CD4-positive, alpha-beta T cell treated with Interleukin-4 for 1 hour (primary cell): ENCODE results near the gene MAP2K5.
"Not testable (repeated sequence)": the region's sequence is repeated elsewhere in the genome, so short reads cannot be mapped to it uniquely, and the experiment has no call there.

Experiments used
- DNase-seq, 2 donors: peaks; one replicate each; pipeline ENCODE4 v3.0.0-alpha.2; 2020 to 2022

Gene MAP2K5

DNA sequence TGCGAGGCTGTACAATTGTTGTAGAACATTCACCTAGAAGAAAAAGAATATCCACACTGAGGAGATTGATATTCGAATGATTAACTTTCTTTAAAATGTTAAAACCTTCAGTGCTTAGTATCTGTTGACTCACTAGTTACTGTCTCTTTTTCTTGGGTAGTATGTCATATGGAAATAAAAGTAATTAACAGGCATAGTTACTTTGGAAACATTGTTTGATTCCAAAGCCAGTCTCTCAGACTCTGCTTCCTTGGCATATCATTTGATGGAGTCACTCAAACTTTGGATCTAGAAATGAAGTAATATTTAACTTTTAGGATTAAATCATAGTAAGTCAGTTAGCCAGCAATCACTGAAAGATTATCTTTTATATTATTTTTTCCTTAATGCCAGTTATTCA lies 63.4 kb downstream of the MAP2K5 start:
- DNase-seq: no peak

DNA sequence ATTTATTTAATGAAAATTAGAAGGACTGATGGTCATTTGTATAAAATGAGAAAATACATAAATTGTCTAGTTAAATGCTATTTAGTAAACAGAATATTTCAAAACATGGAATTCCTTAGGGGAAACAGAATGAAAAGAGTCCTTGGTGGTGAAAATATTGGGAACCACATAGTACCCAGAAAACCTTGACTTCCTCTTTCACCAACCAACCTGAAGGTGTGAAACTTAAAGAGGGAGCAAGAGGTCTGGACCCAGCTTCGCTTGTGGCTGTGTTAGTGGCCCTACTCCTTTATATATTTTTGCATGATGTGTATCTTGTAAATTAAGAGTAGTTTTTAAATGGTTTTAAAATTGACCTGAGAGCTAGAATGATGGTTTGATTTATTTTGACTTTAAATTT lies 64.2 kb downstream of the MAP2K5 start:
- DNase-seq: no peak

DNA sequence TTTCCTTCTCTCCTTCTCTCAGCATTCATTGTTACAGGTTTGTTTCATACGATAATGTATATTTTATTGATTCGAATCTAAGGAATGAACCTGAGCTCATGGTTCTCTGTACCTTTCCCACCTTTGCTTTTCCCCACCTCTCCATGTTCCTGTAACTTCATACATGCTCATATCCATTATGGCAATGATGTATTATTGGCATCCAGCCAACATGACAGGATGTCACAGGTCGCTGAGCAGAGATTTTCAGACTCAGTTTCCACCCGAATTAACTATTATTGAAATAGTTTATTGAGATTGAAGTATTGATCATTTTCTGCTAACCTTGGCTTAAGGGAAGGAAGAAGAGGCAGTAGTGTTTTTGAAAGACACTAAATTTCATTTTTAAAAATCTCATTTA lies 64.8 kb downstream of the MAP2K5 start:
- DNase-seq: no peak

DNA sequence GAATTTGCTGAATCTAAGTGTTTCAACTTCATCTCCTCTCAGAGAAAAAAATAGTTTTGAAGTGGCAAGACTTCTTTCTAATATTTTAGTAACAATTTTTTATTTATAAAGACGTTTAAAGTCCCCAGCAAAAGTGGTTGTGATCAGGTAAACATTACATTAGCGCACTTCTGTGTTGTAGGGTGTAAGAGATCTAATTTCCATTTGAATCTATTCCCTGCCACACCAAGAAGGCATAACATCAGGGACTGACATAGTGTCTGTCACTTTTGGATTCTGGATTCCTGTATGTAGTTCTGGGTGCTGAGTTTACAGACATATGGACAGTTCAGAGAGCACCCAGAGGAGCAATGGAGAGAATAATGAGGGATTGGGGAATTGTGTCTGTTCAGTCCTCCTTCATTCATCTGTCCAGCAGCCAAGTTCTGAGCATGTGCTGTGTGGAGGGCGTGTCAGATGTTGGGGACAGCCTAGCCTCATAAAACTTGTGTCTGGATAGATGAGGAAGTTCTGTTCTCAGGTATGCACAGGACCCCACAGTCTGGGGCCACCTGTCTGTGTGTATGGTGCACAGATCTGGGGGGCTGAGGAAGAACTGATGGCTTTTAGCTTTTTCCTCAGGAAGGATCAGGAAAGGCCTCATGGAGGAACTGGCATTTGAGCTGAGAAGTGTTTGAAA lies 65.6 kb downstream of the MAP2K5 start:
- no peak for DNase-seq

DNA sequence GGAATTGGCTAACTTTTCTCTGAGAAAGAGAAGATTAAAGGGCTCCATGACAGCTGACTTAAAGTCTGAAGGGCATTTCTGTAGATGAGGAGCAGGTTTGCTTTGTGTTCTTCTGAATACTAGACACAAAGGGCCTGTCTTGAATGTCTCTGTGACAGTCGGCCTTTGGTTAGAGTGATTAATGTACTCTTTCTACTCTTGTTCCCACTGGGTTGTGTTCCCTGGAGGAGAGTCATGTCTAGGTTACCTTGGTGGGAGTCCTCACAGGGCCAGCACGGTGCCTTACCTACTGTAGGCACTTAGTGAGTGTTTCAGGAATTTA lies 66.1 kb downstream of the MAP2K5 start:
- no peak for DNase-seq

- DNase-seq: no peak
These were observed 69.2 kb downstream of the MAP2K5 start for GRCh38 chr15:67611370-67612369.

DNA sequence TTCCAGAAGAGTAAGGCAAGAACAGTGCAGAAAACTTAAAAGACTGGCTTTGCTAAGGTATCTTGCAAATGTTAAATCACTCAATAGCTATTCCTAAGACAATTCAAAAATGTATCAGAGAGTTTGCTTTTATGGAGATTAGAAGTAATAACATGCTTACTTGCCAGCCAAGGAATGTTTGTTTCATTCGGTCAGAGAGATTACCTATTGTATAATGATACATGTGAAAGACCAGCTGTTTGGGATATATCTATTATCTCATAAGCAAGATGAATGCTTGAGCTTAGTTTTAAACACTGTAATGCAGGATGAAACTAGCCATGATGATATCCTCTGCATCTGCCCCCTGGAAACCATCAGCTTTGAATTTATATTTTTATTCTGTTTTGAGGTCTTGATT lies 70.7 kb downstream of the MAP2K5 start:
- DNase-seq: no peak

GRCh38 chr15:67613708-67614107 lies 71.2 kb downstream of the MAP2K5 start:
- DNase-seq: no peak

DNA sequence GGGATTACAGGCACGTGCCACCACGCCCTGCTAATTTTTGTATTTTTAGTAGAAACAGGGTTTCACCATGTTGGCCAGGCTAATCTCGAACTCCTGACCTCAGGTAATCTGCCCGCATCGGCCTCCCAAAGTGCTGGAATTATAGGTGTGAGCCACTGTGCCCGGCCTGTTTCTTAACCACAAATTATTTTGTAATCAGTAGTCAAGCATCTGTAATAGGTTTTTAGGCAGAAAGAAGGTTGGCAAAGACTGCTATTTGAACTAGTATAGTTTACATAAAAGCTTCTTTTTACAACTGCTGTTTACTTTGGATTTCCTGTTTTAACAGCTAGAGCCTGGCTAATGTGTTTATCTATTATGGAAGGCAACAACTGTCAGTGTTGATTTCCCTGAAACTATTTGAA lies 72.6 kb downstream of the MAP2K5 start:
- not testable (repeated sequence) for DNase-seq

GRCh38 chr15:67618297-67618696 lies 75.8 kb downstream of the MAP2K5 start:
- no peak for DNase-seq

DNA sequence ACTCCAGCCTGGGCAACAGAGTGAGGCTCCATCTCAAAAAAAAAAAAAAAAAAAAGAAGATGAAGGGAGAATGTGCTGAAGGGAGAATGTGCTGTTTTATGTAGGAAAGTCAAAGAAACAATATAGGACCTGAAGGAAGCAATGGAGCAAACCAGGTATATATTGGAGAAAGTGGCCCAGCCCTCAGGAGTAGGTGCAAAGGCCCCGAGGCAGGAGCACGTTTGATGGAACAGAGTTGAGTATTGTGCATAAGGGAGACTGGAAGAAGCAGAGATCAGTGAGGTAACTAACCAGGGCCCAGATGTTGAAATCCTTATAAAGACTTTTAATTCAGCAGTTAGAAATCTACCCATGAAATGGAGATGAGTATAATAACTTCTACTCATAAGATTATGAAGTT lies 79.6 kb downstream of the MAP2K5 start:
- DNase-seq: no peak

DNA sequence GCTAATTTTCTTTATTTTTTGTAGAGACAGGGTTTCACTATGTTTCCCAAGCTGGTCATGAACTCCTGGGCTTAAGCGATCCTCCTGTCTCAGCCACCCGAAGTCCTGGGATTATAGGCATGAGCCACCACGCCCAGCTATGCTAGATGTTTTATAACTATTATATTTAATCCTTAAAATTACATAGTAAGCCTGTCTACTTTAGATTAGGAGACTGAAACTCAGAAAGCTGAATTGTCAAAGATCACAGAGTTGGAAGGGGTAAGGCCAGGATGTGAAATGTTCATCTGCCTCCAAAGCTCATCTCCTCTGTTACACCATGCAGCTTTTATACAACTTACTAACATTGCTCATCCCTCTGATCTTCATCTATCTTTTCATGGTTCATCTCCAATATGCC lies 89.8 kb downstream of the MAP2K5 start:
- DNase-seq: no peak

GRCh38 chr15:67635950-67636349 lies 93.4 kb downstream of the MAP2K5 start:
- DNase-seq: not testable (repeated sequence)

DNA sequence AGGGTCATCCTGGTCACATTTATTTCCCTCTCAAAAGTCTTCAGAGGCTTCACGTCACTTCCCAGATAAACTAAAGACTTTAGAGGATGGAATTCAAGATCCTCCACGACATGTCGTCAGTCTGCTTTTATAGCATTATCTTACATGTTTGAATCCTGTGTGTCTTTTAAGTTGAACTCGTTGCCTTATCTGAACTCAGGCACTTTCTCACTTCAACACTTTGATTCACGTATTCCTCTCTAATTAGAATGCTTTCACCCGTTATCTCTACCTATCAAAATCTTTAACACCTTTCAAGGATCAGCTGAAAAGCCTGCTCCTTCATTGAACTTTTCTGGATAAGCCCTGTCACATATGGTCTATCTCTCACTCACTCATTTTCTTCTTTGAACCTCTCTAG lies 97.1 kb downstream of the MAP2K5 start:
- DNase-seq: no peak

GRCh38 chr15:67641453-67641852 lies 99.0 kb downstream of the MAP2K5 start:
- DNase-seq: no peak

DNA sequence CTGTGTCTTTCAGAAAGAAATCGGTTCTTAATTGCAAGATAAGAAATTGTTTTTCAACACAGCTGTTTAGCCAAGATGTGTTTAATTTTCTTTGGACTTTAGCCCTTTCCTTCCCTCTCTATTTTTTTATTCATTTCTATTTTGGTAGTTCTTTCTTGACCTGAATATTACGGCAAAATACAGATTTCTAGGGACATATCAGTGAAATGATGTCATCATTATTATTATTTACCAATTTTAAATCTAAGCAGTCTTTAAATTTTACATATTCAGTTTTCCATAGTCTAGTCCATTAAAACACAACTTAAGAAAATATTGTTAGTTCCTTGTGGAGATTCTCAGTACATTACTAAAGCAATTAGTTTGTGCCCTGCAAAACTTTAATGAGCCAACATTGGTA lies 104.3 kb downstream of the MAP2K5 start:
- no peak for DNase-seq

- DNase-seq: no peak
These were observed 110.1 kb downstream of the MAP2K5 start for GRCh38 chr15:67652586-67652985.

DNA sequence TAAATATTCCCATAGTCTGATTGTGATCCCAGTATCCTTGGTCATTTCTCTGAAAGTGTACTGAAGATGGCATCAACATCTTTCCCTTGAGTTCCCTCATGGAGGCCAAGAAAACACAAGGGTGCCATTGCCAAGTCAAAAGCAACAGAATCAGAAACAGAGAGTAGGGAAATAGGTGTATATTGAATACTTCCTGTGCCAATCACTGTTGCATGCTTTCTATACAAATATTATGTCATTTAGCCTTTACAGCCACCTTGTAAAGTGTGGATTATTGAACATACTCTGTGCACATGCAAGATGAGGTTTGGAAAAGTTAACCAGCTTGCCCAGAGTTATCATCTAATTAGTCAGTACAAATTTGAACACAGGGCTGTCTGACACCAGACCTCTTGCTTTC lies 117.9 kb downstream of the MAP2K5 start:
- no peak for DNase-seq

DNA sequence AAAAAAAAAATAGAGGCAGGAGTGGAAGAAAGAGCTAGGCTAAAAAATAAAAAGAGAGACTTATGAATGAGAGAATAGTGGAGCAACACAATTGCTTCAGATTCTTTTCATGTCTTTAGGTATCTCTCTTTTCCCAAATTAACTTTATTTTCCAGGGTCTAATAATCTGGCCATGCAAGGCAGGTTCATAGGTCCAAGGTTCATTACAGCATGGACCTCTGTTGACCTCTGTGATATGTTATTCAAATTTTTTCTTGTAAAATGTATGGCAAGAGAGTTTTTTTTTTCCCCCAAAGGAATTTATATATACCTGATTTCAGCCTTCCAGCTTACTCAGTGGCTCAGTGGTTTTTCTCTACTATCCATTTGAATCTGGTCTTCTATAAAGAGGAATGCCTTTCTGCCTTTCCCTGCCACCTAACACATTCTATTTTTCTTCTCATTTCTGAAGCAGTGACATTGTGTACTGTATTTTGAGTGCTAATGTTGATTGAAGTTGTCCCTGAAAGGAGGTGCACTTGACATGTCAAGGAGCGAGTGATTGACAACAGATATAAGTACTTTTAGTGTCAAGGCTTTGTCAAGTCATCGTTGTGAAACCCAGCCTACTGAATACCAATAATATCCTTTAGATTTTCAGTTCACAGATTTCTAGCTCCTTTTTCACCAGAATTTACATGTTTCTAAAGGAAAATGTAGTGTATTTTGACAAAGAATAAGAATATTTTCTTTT lies 118.5 kb downstream of the MAP2K5 start:
- no peak for DNase-seq

DNA sequence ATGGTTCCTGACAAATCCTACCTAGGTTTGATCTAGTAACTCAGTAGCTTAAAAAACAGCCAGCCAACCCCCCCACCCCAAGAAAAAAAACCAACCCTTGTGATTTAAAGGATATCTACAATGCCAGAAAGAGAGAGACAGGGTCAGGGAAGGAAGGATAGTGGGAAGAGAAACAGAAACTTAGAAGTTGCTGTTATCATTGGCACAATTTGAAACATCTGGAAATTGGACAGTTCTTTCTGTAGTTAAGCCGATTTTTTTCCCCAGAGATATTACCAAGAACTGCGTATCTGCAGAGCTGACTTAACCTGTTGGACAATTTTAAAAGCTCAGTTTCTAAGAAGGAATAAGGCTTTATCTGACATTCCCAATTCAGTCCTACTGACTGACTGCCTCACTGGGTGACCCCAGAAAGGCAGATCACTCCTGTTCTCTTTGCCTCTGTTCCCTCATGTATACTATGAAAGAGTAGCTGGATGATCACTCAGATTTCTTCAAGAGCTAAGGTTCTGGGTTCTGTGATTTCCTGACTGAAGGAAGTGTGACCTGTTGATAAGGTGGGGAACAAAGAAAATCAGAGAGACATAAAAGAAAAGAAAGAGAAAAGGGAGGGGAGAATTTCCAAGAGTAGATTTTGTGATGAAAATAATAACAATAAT lies 128.3 kb downstream of the MAP2K5 start:
- DNase-seq: no peak

DNA sequence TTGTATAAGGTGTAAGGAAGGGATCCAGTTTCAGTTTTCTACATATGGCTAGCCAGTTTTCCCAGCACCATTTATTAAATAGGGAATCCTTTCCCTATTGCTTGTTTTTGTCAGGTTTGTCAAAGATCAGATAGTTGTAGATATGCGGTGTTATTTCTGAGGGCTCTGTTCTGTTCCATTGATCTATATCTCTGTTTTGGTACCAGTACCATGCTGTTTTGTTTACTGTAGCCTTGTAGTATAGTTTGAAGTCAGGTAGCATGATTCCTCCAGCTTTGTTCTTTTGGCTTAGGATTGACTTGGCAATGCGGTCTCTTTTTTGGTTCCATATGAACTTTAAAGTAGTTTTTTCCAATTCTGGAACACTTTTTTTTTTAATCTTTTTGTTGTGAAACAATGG lies 130.3 kb downstream of the MAP2K5 start:
- DNase-seq: not testable (repeated sequence)

DNA sequence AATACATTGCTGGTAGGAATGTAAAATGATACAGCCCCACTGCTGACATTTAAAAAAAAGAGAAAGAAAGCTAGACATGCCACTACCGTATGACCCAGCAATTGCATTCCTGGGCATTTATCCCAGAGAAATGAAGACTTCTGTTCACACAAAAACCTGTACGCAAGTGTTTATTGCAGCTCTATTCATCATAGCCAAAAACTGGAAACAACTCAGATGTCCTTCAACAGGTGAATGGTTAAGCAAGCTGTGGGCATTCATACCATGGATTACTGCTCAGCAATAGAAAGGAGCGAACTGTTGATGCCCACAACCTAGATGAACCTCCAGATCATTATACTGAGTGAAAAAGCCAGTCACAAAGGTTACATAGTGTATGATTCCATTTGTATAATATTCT lies 132.5 kb downstream of the MAP2K5 start:
- DNase-seq: no peak

- no peak for DNase-seq
These were observed 135.6 kb downstream of the MAP2K5 start for GRCh38 chr15:67678089-67678488.
